PC-3 (cell line): ENCODE results near the gene HELQ.

Source experiments
- CTCF ChIP-seq: fragments of 300-600 bp; sonication (generic); conservative IDR thresholded peaks from 2 replicates; pipeline ENCODE4 v1.5.1; 2017; ENCODE audit warnings: antibody characterized with exemption, low read depth, mild to moderate bottlenecking, low read length
- EZH2 ChIP-seq: fragments of 300-600 bp; sonication (generic); IDR thresholded peaks from one replicate; pipeline ENCODE4 v1.6.1; 2017; ENCODE audit warnings: antibody characterized with exemption, mild to moderate bottlenecking, low read length; ENCODE audit not compliant: unreplicated experiment
- EZH2phosphoT487 ChIP-seq: fragments of 300-600 bp; sonication (generic); IDR thresholded peaks from 2 replicates; pipeline ENCODE4 v1.6.1; 2018; ENCODE audit warnings: mild to moderate bottlenecking, antibody characterized with exemption, low read length, borderline replicate concordance

GRCh38 chr4:83393908-83394307 is 61.7 kb downstream of the HELQ start:
- TF ChIP-seq CTCF (no peak), EZH2phosphoT487 (no peak), EZH2 (no peak)
